GM20000 (cell line): ENCODE results near the gene OAT.
"Not testable (repeated sequence)": the region's sequence is repeated elsewhere in the genome, so short reads cannot be mapped to it uniquely, and the experiment has no call there.

Experiments used
- DNase-seq: peaks from one replicate; pipeline ENCODE4 v3.0.0; 2012; ENCODE audit warnings: low spot score
- TF ChIP-seq, protein P1 (sequence below): IDR thresholded peaks from 2 replicates; pipeline ENCODE4 v1.5.1; 2012; ENCODE audit warnings: mild to moderate bottlenecking, control low read depth; ENCODE audit errors: extremely low read depth, missing control alignments

Gene OAT

DNA sequence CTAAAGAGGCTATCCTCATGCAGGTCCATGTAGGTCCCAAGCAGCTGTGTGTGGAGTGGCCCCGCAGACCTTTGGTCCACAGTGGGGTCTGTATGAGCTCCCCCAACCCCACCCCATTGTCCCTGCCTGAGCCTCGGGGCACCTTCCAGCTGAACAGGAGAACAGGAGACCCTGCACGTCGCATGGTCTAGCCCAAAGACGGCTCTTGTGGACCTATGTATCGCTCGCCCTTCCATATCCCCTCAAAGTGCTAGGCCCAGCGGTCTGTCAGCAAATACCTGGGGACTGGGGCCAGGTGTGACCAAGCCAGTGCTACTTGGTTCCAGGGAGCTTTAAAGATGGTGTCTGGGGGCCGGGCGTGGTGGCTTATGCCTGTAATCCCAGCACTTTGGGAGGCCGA, 43.0 kb downstream of the OAT start:
- TF ChIP-seq, protein P1, sequence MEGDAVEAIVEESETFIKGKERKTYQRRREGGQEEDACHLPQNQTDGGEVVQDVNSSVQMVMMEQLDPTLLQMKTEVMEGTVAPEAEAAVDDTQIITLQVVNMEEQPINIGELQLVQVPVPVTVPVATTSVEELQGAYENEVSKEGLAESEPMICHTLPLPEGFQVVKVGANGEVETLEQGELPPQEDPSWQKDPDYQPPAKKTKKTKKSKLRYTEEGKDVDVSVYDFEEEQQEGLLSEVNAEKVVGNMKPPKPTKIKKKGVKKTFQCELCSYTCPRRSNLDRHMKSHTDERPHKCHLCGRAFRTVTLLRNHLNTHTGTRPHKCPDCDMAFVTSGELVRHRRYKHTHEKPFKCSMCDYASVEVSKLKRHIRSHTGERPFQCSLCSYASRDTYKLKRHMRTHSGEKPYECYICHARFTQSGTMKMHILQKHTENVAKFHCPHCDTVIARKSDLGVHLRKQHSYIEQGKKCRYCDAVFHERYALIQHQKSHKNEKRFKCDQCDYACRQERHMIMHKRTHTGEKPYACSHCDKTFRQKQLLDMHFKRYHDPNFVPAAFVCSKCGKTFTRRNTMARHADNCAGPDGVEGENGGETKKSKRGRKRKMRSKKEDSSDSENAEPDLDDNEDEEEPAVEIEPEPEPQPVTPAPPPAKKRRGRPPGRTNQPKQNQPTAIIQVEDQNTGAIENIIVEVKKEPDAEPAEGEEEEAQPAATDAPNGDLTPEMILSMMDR, result no peak
- DNase-seq, result no peak

DNA sequence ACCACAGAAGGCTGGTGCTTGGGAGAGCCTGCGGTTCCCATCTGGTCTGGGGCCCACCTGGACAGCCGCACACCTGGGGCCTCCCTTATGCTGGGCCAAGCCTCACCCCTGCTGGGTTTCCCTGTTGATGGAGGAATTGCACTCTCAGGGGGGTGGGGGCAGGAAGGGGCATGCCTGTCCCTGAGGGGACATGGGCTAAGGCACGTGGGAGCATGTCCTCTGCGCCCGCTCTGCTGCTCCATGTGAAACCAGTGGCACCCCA, 43.4 kb downstream of the OAT start:
- no peak for DNase-seq
- TF ChIP-seq, protein P1, result no peak

DNA sequence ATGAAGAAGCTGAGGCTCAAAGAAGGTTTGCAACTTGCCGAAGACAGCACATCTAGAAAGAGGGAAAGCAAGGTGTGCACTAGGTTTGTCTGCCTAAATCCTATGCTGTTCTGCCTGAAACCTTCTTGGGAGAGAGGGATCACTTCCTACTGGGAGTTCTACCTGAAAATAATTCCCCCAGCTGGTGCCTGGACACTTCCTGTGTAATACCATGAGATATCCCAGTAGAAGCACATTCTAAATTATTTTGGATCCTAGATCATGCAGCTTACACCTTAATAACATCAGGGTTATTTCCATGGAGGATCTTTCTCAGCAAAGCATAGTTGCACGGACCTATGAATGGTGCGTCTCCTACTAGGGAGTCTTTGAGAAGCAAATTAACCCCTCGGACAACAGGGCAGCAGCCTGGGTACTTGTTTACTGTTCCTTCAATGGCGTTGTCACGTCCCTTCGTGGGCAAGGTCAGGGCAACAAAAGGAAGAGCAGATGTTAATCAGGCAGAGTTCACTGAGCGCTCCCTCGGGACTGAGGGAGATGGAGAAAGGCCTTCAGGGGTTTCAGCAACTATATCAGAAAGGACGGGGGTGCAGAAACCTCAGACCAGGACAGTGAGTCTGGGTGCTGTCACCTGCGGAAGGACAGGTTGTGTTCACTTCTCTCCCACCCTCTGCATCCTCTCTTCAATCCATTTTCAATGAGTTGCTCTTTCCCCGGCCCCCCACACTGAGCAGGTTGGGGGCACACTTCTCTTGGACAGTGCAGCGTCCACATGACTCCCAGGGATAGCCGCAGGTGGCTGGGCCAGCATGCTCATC, 44.0 kb downstream of the OAT start:
- no peak for DNase-seq
- TF ChIP-seq, protein P1, result no peak

DNA sequence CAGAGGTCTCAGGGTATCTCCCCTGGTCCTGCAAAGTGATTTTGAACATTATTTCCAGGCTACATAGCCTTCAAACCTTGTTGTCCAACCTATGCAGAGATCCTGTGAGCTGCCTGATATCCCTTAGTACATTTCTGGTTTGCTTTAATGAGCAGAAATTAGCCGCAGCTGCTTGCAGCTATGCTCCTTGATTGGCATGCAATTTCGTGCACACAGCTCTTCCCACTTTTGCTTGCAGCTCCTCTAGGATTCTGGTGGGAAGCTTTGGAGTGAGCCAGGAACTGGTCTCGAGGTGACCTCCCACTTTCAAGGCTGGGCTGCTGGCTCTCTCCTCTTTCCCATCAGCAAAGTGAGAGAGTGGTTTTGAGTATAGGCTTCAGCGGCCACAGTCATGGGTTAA, 45.8 kb downstream of the OAT start:
- TF ChIP-seq, protein P1, result no peak
- no peak for DNase-seq

DNA sequence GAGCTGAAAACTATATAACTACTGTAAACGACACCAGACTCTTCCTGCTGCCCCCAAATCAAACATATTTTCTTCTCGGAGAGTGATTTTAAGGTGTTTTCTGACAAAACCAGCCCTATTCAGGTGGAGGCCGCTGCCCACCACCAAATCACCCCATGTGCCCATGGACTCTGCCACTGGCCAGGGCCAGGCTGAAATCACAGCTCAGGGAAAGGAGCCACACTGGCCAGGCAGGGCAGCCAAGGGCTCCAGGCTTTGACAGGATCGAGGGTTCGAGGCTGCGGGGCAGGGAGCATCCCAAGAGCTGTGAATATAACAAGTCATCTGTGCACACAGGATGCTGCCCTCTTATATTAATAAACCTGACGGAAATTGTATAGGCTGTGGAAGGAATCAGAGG, 48.3 kb downstream of the OAT start:
- DNase-seq, result no peak
- TF ChIP-seq, protein P1, result no peak

DNA sequence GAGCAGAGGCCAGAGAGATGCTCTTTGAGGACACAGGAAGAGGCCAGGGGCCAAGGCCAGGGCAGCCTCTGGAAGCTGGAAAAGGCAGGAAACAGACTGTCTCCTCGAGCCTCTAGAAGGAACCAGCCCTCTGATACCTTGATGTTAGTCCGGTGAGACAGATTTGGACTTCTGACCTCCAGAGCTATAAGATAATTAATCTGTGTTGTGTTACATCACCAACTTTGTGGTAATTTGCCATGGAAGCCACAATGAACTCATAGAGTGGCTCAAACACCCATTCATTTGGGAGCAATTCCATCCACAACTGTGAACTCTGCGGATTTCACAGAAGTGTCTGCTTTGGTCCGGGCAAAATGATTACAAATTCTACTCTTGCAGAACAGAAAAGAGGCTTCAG, 48.7 kb downstream of the OAT start:
- TF ChIP-seq, protein P1, result no peak
- DNase-seq, result no peak

DNA sequence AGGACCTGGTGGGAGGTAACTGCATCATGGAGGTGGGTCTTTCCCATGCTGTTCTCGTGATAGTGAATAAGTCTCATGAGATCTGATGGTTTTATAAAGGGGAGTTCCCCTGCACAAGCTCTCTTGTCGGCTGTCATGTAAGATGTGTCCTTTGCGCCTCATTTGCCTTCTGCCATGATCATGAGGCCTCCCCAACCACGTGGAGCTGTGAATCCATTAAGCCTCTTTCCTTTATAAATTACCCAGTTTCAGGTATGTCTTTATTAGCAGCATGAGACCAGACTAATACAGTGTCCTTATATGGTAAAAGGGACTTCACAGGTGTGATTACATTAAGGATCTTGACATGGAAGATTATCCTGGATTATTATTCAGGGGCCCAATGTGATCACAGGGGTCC, 49.2 kb downstream of the OAT start:
- not testable (repeated sequence) for DNase-seq

DNA sequence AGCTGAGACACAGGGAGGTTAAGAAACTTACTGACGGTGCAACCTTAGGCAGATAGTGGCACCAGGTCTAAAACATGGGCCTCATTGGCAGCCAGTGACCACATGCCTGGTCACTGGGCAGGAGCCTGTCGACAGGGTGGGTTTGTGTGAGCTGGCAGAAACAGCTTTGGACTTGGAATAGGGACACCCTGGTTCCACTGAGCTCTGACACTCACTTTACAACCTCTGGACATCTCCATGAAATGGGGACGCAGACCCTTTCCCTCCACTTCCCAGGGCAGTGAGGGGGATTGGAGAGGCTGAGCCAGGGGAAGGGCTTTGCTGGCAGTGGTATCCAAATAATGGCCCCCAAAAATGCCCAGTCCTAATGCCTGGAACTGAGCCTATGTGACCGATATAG, 49.7 kb downstream of the OAT start:
- TF ChIP-seq, protein P1, result no peak
- no peak for DNase-seq
